Measurements from ENCODE around the gene MACROD2. TPM values are rescaled to one million over a fixed set of nuclear protein-coding genes. Genes with fewer than 3 reads are reported as not detected.

Gene MACROD2
- total RNA-seq, 1 experiment from 2014 or later, result 3.7 TPM

DNA sequence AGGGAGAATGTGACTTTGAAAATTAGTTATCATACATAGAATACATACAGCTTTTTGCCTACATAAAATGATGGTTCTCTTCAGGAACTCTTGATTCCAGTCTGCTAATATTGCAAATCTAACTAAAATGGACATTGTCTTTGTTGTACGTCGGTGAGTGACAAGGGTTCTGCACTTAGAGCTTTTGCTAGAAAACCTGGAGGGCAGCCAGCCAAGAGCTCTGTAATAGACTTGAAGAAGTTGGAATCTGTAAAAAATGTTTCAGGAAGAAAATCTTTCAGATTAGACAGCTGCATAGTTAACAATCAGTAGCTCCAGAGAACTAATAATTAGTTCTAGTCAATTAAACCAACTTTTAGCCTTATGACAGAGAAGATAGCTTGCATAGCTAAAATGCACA is 203.8 kb downstream of the MACROD2 start (continued):
- no peak for TF ChIP-seq CEBPB (IDR thresholded peaks at IDR 0.05; ENCODE audit: low read depth)
- no peak for TF ChIP-seq EGR1 (IDR thresholded peaks at IDR 0.05; ENCODE audit: low read depth)
- TF ChIP-seq EZH2 (IDR thresholded peaks at IDR 0.05), result no peak
- TF ChIP-seq, protein P1, sequence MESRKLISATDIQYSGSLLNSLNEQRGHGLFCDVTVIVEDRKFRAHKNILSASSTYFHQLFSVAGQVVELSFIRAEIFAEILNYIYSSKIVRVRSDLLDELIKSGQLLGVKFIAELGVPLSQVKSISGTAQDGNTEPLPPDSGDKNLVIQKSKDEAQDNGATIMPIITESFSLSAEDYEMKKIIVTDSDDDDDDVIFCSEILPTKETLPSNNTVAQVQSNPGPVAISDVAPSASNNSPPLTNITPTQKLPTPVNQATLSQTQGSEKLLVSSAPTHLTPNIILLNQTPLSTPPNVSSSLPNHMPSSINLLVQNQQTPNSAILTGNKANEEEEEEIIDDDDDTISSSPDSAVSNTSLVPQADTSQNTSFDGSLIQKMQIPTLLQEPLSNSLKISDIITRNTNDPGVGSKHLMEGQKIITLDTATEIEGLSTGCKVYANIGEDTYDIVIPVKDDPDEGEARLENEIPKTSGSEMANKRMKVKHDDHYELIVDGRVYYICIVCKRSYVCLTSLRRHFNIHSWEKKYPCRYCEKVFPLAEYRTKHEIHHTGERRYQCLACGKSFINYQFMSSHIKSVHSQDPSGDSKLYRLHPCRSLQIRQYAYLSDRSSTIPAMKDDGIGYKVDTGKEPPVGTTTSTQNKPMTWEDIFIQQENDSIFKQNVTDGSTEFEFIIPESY (IDR thresholded peaks at IDR 0.05; ENCODE audit: extremely low read depth, insufficient replicate concordance, low read length), result no peak

DNA sequence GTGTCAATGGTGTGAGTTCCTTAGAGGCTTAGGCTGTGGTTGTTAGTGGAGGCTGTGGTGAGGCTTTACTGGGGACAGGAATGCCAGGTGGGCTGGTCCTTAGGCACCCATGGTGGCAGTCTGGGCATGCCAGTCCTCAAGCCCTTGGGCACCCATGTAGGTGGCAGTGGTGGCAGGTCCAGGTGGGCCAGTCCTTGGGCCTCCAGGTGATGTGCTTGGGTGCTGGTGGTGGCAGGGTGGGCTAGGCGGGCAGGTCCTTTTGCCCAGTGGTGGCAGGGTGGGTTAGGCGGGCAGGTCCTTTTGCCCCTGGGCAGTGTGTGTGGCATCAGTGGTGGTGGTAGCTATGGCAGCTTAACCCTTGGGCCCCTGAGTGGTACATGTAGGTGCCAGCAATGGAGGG is 208.3 kb downstream of the MACROD2 start:
- Histone ChIP-seq H3K4me3 (replicated peaks in 1 of 2; ENCODE audit: low read depth in 1 of 2, low read length in 2 of 2) (no peak overlapping the region), H3K27me3 (ENCODE audit: insufficient read depth, low read length) (no peaks in the 10 kb centered on the region), H3K27ac (ENCODE audit: low read depth, low read length) (no peak overlapping the region), H3K9me3 (ENCODE audit: control insufficient read depth in 1 of 2, insufficient read depth in 1 of 2, low read depth in 1 of 2, low read length in 2 of 2) (no peaks in the 10 kb centered on the region), H3K79me2 (ENCODE audit: insufficient read depth, low read length) (no peaks in the 10 kb centered on the region), H3K9me2 (ENCODE audit: insufficient read depth) (no peaks in the 10 kb centered on the region), H2AFZ (ENCODE audit: low read depth, low read length, poor library complexity, severe bottlenecking) (no peak overlapping the region), H3K9ac (ENCODE audit: low read length) (no peak overlapping the region), H3K4me1 (ENCODE audit: control insufficient read depth in 1 of 2, insufficient read depth in 2 of 2, low read length in 2 of 2) (no peaks in the 10 kb centered on the region), H3K4me2 (ENCODE audit: low read length) (no peak overlapping the region), H4K20me1 (ENCODE audit: insufficient read depth) (no peaks in the 10 kb centered on the region), H3K36me3 (ENCODE audit: control insufficient read depth in 1 of 2, insufficient read depth in 2 of 2, low read length in 2 of 2) (no peaks in the 10 kb centered on the region)
- ATAC-seq (no peak), DNase-seq (ENCODE audit: low read depth, low spot score) (no peak)
- ChIA-PET CTCF (no interaction called here), RAD21 (ENCODE audit: low non-redundant PET in 1 of 2, low total read pairs in 2 of 2, uncharacterized antibody in 2 of 2, unreplicated experiment in 2 of 2) (no interaction called here), POLR2A (no interaction called here)
- intact Hi-C loops (cut with micrococcal nuclease), result no loop called here
- TF ChIP-seq POLR2AphosphoS5 (IDR thresholded peaks at IDR 0.05; ENCODE audit: low read depth, low read length) (no peak), EZH2 (IDR thresholded peaks at IDR 0.05) (no peak), SP1 (IDR thresholded peaks at IDR 0.05; ENCODE audit: low read depth) (no peak), ELF1 (IDR thresholded peaks at IDR 0.05; ENCODE audit: borderline replicate concordance, low read depth) (no peak), EZH2phosphoT487 (IDR thresholded peaks at IDR 0.05; ENCODE audit: borderline replicate concordance) (no peak), POLR2A (IDR thresholded peaks at IDR 0.05; ENCODE audit: borderline replicate concordance, extremely low read depth, insufficient read depth, insufficient read length) (no peak), ZNF274 (IDR thresholded peaks at IDR 0.05; ENCODE audit: low read depth, low read length) (no peak), EGR1 (IDR thresholded peaks at IDR 0.05; ENCODE audit: low read depth) (no peak), TCF7L2 (IDR thresholded peaks at IDR 0.05; ENCODE audit: borderline replicate concordance, extremely low read depth, insufficient read depth, insufficient read length) (no peak), RAD21 (IDR thresholded peaks at IDR 0.05; ENCODE audit: low read depth) (no peak), JUND (IDR thresholded peaks at IDR 0.05) (no peak), FOSL1 (IDR thresholded peaks at IDR 0.05; ENCODE audit: low read depth) (no peak), CEBPB (IDR thresholded peaks at IDR 0.05; ENCODE audit: low read depth) (no peak), CBX3 (IDR thresholded peaks at IDR 0.05; ENCODE audit: low read depth) (no peak)
- TF ChIP-seq, protein P2, sequence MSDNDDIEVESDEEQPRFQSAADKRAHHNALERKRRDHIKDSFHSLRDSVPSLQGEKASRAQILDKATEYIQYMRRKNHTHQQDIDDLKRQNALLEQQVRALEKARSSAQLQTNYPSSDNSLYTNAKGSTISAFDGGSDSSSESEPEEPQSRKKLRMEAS (IDR thresholded peaks at IDR 0.05), result no peak
- TF ChIP-seq, protein P3, sequence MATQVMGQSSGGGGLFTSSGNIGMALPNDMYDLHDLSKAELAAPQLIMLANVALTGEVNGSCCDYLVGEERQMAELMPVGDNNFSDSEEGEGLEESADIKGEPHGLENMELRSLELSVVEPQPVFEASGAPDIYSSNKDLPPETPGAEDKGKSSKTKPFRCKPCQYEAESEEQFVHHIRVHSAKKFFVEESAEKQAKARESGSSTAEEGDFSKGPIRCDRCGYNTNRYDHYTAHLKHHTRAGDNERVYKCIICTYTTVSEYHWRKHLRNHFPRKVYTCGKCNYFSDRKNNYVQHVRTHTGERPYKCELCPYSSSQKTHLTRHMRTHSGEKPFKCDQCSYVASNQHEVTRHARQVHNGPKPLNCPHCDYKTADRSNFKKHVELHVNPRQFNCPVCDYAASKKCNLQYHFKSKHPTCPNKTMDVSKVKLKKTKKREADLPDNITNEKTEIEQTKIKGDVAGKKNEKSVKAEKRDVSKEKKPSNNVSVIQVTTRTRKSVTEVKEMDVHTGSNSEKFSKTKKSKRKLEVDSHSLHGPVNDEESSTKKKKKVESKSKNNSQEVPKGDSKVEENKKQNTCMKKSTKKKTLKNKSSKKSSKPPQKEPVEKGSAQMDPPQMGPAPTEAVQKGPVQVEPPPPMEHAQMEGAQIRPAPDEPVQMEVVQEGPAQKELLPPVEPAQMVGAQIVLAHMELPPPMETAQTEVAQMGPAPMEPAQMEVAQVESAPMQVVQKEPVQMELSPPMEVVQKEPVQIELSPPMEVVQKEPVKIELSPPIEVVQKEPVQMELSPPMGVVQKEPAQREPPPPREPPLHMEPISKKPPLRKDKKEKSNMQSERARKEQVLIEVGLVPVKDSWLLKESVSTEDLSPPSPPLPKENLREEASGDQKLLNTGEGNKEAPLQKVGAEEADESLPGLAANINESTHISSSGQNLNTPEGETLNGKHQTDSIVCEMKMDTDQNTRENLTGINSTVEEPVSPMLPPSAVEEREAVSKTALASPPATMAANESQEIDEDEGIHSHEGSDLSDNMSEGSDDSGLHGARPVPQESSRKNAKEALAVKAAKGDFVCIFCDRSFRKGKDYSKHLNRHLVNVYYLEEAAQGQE (IDR thresholded peaks at IDR 0.05; ENCODE audit: low read depth), result no peak
- TF ChIP-seq, protein P4, sequence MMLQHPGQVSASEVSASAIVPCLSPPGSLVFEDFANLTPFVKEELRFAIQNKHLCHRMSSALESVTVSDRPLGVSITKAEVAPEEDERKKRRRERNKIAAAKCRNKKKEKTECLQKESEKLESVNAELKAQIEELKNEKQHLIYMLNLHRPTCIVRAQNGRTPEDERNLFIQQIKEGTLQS (IDR thresholded peaks at IDR 0.05), result no peak
- no TSS peak for BruUV-seq (replicated peaks)

Measured in HCT116 (cell line).